B cell (primary cell): ENCODE results near the gene CALML6. TPM values are rescaled to one million over a fixed set of nuclear protein-coding genes. Genes with fewer than 3 reads are reported as not detected.

ENCODE experiments used
- ATAC-seq: fragments of 200-7000 bp; cut with Tn5 transposase; one replicate; pipeline ENCODE4 v1.10.0; 2021; ENCODE audit warnings: low read depth, mild to moderate bottlenecking, moderate number of reproducible peaks, moderate library complexity
- CTCF ChIA-PET: fragments of 350-600 bp; sonication (Branson Sonifier 250); formaldehyde crosslinking; loops from one replicate; lab custom pipeline; 2021; ENCODE audit warnings: antibody characterized with exemption, inconsistent platforms; lab: Charles Lee
- POLR2A ChIA-PET: fragments of 350-600 bp; sonication (Branson Sonifier 250); formaldehyde crosslinking; loops from one replicate; lab custom pipeline; 2021; ENCODE audit warnings: antibody characterized with exemption; lab: Charles Lee
- DNase-seq: peaks from one replicate; pipeline ENCODE4 v3.0.0; 2013
- H2AFZ ChIP-seq: 2 replicates; pipeline ENCODE4 v1.6.1; 2012; ENCODE audit warnings: mild to moderate bottlenecking, low read depth, low read length; ENCODE audit not compliant: insufficient read depth, poor library complexity, severe bottlenecking
- H3K27ac ChIP-seq, 2 donors: 1 replicate in 1 of 2; 2 replicates in 1 of 2; pipeline ENCODE4 v1.5.1; 2012 to 2013; ENCODE audit warnings: low read length in 2 of 2, mild to moderate bottlenecking in 2 of 2, moderate library complexity in 1 of 2
- H3K27me3 ChIP-seq, 4 experiments: fragments of 200-600 bp in 1 of 4; sonication (generic) in 1 of 4; replicated peaks in 1 of 4; 1 replicate in 2 of 4; 2 replicates in 2 of 4; pipeline versions ENCODE4 v1.6.1 to v1.7.0; 2013 to 2016; ENCODE audit warnings: low read length in 3 of 4, mild to moderate bottlenecking in 2 of 4, mixed read lengths in 1 of 4, moderate library complexity in 1 of 4; ENCODE audit not compliant: insufficient read depth in 4 of 4, control insufficient read depth in 3 of 4; ENCODE audit errors: control extremely low read depth in 1 of 4
- H3K36me3 ChIP-seq, 2 experiments: replicated peaks in 1 of 2; 1 replicate in 1 of 2; 2 replicates in 1 of 2; pipeline versions ENCODE4 v1.6.1 to v1.7.1; 2013; ENCODE audit warnings: low read length in 1 of 2; ENCODE audit not compliant: insufficient read depth in 2 of 2, control insufficient read depth in 1 of 2; ENCODE audit errors: control extremely low read depth in 1 of 2, extremely low read depth in 1 of 2
- H3K4me1 ChIP-seq, 2 donors: fragments of 200-600 bp in 1 of 2; sonication (generic) in 1 of 2; 1 replicate in 1 of 2; 2 replicates in 1 of 2; pipeline versions ENCODE4 v1.5.1 to v1.6.1; 2013 to 2017; ENCODE audit warnings: low read length in 2 of 2; ENCODE audit not compliant: control insufficient read depth in 2 of 2, insufficient read depth in 2 of 2
- H3K4me2 ChIP-seq: replicated peaks from 2 replicates; pipeline ENCODE3; 2012; ENCODE audit warnings: mild to moderate bottlenecking, low read depth, low read length; ENCODE audit not compliant: poor library complexity, severe bottlenecking
- H3K4me3 ChIP-seq, 5 experiments: fragments of 200-600 bp in 1 of 5; sonication (generic) in 1 of 5; 1 replicate in 3 of 5; 2 replicates in 2 of 5; pipeline versions ENCODE4 v1.5.1 to v1.7.0; 2011 to 2016; ENCODE audit warnings: low read length in 4 of 5, mild to moderate bottlenecking in 4 of 5, low read depth in 2 of 5, control low read depth in 1 of 5, moderate library complexity in 1 of 5; ENCODE audit not compliant: insufficient read depth in 1 of 5; ENCODE audit errors: control extremely low read depth in 1 of 5, extremely low read depth in 1 of 5
- H3K79me2 ChIP-seq: fragments of 200-600 bp; sonication (generic); one replicate; pipeline ENCODE4 v1.6.0; 2016; ENCODE audit warnings: low read length; ENCODE audit not compliant: control insufficient read depth, insufficient read depth
- H3K9ac ChIP-seq: fragments of 200-600 bp; sonication (generic); 2 replicates; pipeline ENCODE4 v1.6.1; 2017; ENCODE audit warnings: mild to moderate bottlenecking, low read length, moderate library complexity
- H3K9me3 ChIP-seq, 3 donors: one replicate each; pipeline versions ENCODE4 v1.6.1 to v1.7.1; 2013; ENCODE audit warnings: low read length in 2 of 3; ENCODE audit not compliant: control insufficient read depth in 2 of 3, insufficient read depth in 1 of 3; ENCODE audit errors: control extremely low read depth in 1 of 3
- H4K20me1 ChIP-seq: 2 replicates; pipeline ENCODE4 v1.6.0; 2012; ENCODE audit warnings: mild to moderate bottlenecking, low read length; ENCODE audit not compliant: insufficient read depth, control insufficient read depth, poor library complexity, severe bottlenecking
- H3K27ac Mint-ChIP-seq: one replicate; pipeline ENCODE4 v1.8.0; 2021; ENCODE audit warnings: mixed read lengths
- H3K27me3 Mint-ChIP-seq: one replicate; pipeline ENCODE4 v1.8.0; 2021; ENCODE audit warnings: mixed read lengths
- H3K4me1 Mint-ChIP-seq: one replicate; pipeline ENCODE4 v1.8.0; 2021; ENCODE audit warnings: mixed read lengths
- H3K4me3 Mint-ChIP-seq: one replicate; pipeline ENCODE4 v1.8.0; 2021; ENCODE audit warnings: mixed read lengths
- H3K9me3 Mint-ChIP-seq: one replicate; pipeline ENCODE4 v1.8.0; 2022; ENCODE audit warnings: mixed read lengths; ENCODE audit not compliant: insufficient read depth
- EZH2 ChIP-seq: IDR thresholded peaks from 2 replicates; pipeline ENCODE4 v1.6.1; 2012; ENCODE audit warnings: borderline replicate concordance, low read depth, mild to moderate bottlenecking, moderate library complexity, low read length; ENCODE audit not compliant: insufficient read depth, poor library complexity, severe bottlenecking
- WGBS: methylation state at CpG from one replicate; pipeline ENCODE4 v1.1.5; 2013; ENCODE audit warnings: missing lambda C conversion rate; ENCODE audit not compliant: insufficient coverage; 5-methylcytosine and 5-hydroxymethylcytosine counted together
- intact Hi-C: fragments of 100-400 bp; cut with micrococcal nuclease; formaldehyde crosslinking; loops from one replicate; pipeline ENCODE4 v1.10.0; 2022
- polyA plus RNA-seq: library from polyadenylated mRNA; depleted of rRNA; stranded (reverse); fragments of >200 nt; gene quantifications from 2 replicates; pipeline ENCODE4 v1.2.3, GENCODE V29; 2012
- total RNA-seq, 2 donors: library from RNA; stranded (reverse); fragments of 120-200 nt in 1 of 2; gene quantifications; 1 replicate in 1 of 2; 2 replicates in 1 of 2; pipeline versions ENCODE4 v1.2.3 to v1.2.4, GENCODE V29; 2013 to 2022
- TF ChIP-seq, protein P1 (sequence below): fragments of 200-600 bp; IDR thresholded peaks from one replicate; pipeline ENCODE4 v1.8.0; 2022; ENCODE audit warnings: antibody characterized with exemption, mild to moderate bottlenecking

CALML6 gene
- total and polyA plus RNA-seq, 2 donors (not counting 1 experiment from before 2014, with no cell fraction given) = 0.64 to 2.0 TPM

DNA sequence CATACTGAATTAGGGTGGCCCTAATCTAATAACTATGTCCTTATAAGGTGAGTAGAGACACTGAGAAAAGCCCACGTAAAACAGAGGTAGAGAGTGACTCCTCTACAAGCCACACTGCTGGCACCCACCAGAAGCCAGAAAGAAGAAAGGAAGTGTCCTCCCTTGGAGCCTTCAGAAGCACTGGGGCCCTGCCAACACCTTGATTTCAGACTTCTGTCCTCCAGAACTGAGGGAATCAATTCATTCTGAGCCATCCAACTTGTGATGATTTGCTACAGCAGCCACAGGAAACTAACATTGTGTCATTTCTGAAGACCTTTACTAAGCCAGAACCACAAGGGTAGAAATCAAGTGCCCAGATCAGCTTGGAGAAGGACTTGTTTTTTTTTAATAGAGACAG is 39.1 kb upstream of the CALML6 start:
- no peaks in the 10 kb centered on the region for H3K27me3 ChIP-seq
- H3K27ac Mint-ChIP-seq = peak overlapping the region; percentile 28
- POLR2A ChIA-PET = interaction anchor here (0.5 kb wide), 1 partner anchor 64 kb away, joined by 4 read pairs; no protein-coding TSS in a partner anchor
- TF ChIP-seq, protein P1, sequence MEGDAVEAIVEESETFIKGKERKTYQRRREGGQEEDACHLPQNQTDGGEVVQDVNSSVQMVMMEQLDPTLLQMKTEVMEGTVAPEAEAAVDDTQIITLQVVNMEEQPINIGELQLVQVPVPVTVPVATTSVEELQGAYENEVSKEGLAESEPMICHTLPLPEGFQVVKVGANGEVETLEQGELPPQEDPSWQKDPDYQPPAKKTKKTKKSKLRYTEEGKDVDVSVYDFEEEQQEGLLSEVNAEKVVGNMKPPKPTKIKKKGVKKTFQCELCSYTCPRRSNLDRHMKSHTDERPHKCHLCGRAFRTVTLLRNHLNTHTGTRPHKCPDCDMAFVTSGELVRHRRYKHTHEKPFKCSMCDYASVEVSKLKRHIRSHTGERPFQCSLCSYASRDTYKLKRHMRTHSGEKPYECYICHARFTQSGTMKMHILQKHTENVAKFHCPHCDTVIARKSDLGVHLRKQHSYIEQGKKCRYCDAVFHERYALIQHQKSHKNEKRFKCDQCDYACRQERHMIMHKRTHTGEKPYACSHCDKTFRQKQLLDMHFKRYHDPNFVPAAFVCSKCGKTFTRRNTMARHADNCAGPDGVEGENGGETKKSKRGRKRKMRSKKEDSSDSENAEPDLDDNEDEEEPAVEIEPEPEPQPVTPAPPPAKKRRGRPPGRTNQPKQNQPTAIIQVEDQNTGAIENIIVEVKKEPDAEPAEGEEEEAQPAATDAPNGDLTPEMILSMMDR = no peak
- no peak for TF ChIP-seq EZH2
- H3K27ac ChIP-seq = peak overlapping the region in 1 of 2 donors; percentile 16
- intact Hi-C loops = no loop called here
- H3K9me3 Mint-ChIP-seq = no peaks in the 10 kb centered on the region
- ATAC-seq (no peak), DNase-seq (no peak)
- no peak overlapping the region for H3K4me3 ChIP-seq
- H3K4me1 Mint-ChIP-seq = peaks cover 81% of the 10 kb centered on the region
- no peak overlapping the region for H3K4me2 ChIP-seq
- H3K9ac ChIP-seq = no peak overlapping the region
- no peaks in the 10 kb centered on the region for H3K9me3 ChIP-seq
- H4K20me1 ChIP-seq = peaks cover 94% of the 10 kb centered on the region
- H3K36me3 ChIP-seq = peaks cover 2 to 47% of the 10 kb centered on the region in 2 experiments
- H2AFZ ChIP-seq = no peak overlapping the region
- CTCF ChIA-PET = interaction anchor here (1.0 kb wide), 1 partner anchor 10 kb away, joined by 8 read pairs; no protein-coding TSS in a partner anchor
- 60% methylated on average over 1 of the region's 1 CpG for WGBS
- H3K79me2 ChIP-seq = peaks cover 99% of the 10 kb centered on the region
- H3K4me3 Mint-ChIP-seq = no peak overlapping the region
- H3K27me3 Mint-ChIP-seq = no peaks in the 10 kb centered on the region
- peaks cover 46 to 66% of the 10 kb centered on the region in 2 donors for H3K4me1 ChIP-seq

DNA sequence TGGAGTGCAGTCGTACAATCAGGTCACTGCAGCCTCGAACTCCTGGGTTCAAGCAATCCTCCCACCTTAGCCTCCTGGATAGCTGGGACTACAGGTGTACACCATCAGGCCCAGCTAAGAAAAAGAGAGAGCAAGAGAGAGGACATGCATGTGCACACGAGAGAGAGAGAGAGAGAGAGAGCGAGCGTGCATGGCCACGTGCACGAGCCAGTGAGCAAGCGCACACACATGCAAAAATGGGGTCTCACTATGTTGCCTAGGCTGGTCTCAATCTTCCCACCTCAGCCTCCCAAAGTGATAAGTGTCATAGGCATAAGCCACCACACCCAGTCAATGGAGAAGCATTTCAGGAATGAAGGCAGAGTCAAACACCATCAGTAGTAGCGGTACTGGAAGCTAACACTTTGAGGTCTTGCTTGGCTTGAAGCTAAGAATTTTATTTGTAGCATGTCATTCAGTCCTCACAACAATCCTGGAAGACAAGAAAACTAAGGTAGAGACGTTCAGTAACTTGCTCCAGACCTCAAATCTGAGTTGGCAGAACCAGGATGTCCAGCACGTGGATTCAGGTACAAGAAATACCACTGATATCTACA is 38.6 kb upstream of the CALML6 start:
- H3K4me3 ChIP-seq = no peak overlapping the region
- intact Hi-C loops = no loop called here
- Mint-ChIP-seq H3K27me3 (no peaks in the 10 kb centered on the region), H3K4me1 (peaks cover 81% of the 10 kb centered on the region), H3K4me3 (no peak overlapping the region), H3K9me3 (no peaks in the 10 kb centered on the region), H3K27ac (peak overlapping the region; percentile 28)
- DNase-seq (no peak), ATAC-seq (no peak)
- H3K4me1 ChIP-seq = peaks cover 46 to 66% of the 10 kb centered on the region in 2 donors
- H3K36me3 ChIP-seq = peaks cover 2 to 48% of the 10 kb centered on the region in 2 experiments
- ChIA-PET CTCF (no interaction called here), POLR2A (no interaction called here)
- WGBS = 70% methylated on average over 4 of the region's 11 CpGs
- H3K79me2 ChIP-seq = peaks cover 99% of the 10 kb centered on the region
- H4K20me1 ChIP-seq = peaks cover 94% of the 10 kb centered on the region
- no peak overlapping the region for H3K9ac ChIP-seq
- no peaks in the 10 kb centered on the region for H3K9me3 ChIP-seq
- no peak overlapping the region for H2AFZ ChIP-seq
- H3K27ac ChIP-seq = peak overlapping the region in 1 of 2 donors; percentile 16
- no peaks in the 10 kb centered on the region for H3K27me3 ChIP-seq
- no peak for TF ChIP-seq EZH2
- TF ChIP-seq, protein P1 = no peak
- H3K4me2 ChIP-seq = peak overlapping the region; percentile 9
